Upper lobe of left lung (tissue), 4 donors: Measurements from ENCODE around the gene PDXDC1.
"Not testable (repeated sequence)": the region's sequence is repeated elsewhere in the genome, so short reads cannot be mapped to it uniquely, and the experiment has no call there.

Experiments
- CTCF ChIP-seq, 6 experiments: fragments of 450-650 bp in 4 of 6; fragments of 200-600 bp in 2 of 6; sonication (generic) in 2 of 6; IDR thresholded peaks; one replicate each; pipeline ENCODE4 v1.5.1; 2016 to 2019; ENCODE audit warnings: antibody characterized with exemption in 6 of 6
- EP300 ChIP-seq, 4 donors: sonication (generic); formaldehyde crosslinking; IDR thresholded peaks; one replicate each; pipeline ENCODE4 v1.5.1; 2017; ENCODE audit warnings: antibody characterized with exemption in 4 of 4, control low read depth in 2 of 4

DNA sequence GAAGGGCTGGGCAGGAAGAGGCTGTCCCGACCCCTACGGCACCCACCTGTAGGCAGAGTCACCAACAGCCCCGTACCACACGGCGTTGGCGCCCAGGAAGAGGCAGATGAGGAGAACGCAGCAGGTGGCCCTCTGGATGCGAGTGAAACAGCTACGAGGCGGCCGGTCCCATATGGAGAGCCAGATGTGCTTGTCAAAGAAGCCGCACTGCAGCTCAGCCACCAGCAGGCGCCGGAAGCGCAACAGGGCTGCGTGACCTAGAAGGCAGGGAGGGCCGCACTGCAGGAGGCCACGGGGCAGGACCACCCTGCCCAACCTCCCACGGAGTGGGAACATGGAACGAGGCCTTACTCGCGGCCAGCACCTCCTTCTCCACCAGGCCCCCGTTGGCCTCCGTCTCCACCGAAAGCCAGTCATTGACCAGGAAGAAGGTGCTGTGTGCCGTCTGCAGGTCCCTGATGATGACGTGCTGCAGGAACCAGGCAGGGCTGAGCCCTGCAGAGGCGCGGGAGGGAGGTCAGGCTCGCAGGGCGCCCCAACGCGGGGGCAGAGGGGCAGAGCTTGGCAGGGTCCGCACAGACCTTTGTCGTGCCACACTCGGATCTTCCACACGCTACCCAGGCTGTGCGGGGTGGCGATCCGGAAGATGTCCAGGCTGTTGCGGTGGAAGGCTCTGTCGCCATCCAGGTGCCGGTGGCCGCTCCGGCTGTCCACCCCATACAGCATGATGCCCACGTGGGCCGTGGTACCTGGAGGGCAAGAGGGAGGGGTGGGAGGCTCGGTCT lies 153.0 kb downstream of the PDXDC1 start:
- TF ChIP-seq CTCF, EP300 (IDR thresholded peaks at IDR 0.05): not testable (repeated sequence)
